Fibroblast of skin of right quadriceps (primary cell): ENCODE measurements around the gene CIAO2A.
"Not testable (repeated sequence)": the region's sequence is repeated elsewhere in the genome, so short reads cannot be mapped to it uniquely, and the experiment has no call there.

Source experiments
- DNase-seq: peaks from one replicate; pipeline ENCODE4 v3.0.0-alpha.2; 2013

The CIAO2A gene

DNA sequence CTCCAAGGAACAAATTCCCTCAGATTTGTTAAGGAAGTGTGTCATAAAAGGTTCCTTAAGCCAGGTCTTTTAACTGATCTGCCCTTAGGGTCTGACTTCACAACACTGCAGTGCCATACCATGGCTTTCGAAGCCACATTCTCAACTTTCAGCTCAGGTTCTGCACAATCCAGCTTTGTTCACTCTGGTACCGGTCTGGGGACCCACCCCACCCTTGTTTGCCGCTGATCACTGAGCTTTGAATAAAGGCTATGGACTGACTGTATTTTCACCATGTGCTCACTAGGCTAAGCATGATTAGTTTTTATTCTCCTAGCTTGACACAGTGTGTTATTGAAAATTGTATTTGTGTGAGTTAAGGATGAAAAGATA, 18.0 kb upstream of the CIAO2A start:
- no peak for DNase-seq

DNA sequence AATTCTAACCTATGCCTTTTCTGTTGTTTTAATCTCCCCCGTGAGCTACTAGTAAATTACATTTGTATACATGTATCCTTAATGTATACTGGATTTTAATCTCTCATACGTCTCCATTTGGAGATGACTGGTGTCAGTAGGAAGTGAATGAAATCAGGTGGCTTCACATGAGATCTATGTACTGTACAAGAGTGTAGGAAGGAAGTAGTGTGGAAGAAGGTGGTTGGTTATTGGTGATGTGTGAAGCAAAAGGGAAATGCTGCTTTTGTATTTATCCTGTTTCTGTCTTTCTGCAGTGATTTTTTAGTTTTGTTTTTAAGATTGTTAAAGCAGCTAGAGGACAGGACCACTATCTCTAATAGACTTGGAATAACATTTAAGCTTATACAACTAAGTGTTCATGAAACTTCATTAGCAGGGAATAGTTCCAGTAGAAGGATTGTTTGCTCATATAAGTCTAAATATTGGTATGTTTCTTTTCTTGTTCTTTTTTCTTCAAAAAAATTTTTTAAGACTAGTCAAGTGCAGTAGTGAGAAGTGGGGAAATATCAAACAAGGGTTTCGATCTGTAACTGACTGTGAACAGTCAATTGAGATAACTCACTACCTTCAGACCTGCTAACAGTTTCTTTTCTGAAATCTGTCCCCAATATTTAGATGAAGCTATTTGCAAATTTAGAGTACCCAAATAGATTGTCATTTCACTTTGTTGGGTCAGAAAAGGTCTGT, 17.5 kb upstream of the CIAO2A start:
- no peak for DNase-seq

DNA sequence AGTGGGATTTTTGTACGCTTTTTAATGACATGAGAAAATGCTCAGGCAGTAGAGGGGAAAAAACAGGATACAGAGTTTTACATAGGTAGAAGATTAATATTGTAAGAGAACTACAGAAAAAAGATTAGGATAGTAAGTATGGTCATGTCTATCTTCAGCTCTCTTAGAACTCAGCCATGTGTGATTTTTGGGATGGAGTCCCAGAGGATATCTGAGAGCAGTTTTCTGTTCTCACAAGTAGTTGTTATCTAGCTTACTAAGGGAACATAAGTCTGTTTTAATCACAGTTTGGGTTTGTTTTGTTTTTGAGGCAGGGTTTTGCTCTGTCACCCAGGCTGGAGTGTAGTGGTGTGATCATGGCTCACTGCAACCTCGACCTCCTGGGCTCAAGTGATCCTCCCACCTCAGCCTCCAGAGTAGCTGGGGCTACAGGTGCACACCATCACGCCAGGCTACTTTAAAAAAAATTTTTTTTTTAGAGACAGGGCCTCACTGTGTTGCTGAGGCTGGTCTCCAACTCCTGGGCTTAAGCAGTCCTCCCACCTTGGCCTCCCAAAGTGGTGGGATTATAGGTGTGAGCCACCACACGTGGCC, 16.6 kb upstream of the CIAO2A start:
- not testable (repeated sequence) for DNase-seq

DNA sequence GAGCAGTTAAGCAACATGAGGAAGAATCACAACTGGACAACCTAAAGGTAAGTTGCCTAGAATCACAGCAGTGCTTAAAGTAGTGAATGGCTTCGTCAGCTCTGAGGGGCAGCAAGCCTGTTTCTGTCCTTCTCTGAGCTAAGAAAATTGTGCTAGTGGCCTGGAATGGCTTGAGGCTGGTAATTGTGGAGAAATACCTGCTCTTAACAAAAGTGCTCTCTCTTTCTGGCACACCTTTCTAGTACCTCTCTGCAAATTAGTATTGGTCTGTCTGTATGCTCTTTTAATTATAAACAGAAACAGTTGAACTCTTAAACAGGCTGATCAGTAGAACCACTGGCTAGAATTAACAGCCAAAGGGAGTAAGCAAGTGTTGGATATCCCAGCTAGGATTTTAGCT, 13.7 kb upstream of the CIAO2A start:
- no peak for DNase-seq

DNA sequence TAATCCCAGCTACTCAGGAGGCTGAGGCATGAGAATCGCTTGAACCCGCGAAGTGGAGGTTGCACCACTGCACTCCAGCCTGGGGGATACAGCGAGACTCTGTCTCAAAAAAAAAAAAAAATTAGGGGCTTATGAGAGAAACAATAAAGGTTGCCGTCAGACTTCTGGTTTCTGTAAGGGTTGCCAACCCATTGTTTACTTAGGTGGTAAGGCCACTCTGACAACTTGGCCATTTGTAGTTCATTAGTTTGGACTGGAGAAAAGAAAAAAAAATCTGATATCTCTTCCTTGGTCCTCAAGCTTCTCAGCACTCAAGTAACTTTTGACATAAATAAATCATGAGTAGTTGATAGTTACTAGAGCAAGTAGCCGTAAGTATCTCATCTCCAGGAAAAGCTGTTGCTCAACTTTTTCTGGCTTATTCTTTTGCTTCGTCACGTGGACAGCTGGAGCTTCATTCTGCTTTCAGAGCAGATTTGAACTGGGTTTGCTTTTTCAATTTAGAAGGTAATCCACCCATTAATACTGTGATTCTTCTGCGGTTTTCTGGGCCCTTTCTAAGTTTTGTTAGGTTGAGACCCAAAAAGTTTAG, 11.6 kb upstream of the CIAO2A start:
- DNase-seq, result no peak

DNA sequence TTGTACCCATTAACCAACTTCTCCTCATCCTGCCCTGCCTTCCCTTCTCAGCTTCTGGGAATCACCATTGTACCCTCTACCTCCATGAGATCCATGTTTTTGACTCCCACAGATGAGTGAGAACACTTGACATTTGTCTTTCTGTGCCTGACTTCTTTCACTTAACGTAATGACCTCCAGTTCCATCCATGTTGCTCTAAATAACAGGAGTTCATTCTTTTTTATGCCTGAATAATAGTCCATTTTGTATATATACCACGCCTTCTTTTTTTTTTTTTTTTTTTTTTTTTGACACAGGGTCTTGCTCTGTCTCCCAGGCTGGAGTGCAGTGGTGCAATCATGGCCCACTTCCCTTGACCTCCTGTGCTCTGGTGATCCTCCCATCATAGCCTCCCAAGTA, 8.9 kb upstream of the CIAO2A start:
- no peak for DNase-seq

DNA sequence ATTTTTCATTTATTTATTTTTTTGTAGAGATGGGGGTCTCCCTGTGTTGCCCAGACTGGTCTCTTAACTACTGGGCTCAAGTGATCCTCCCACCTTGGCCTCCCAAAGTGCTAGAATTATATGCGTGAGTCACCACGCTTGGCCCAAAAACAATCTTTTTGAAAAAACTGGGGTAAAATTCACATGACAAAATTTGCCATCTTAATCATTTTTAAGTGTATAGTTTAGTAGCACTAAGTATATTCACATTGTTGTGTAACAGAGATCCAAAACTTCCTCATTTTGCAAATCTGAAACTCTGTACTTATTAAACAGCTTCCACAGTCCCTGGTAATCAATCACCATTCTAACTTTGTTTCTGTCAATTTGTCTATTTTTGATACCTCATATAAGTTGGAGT, 7.3 kb upstream of the CIAO2A start:
- no peak for DNase-seq

DNA sequence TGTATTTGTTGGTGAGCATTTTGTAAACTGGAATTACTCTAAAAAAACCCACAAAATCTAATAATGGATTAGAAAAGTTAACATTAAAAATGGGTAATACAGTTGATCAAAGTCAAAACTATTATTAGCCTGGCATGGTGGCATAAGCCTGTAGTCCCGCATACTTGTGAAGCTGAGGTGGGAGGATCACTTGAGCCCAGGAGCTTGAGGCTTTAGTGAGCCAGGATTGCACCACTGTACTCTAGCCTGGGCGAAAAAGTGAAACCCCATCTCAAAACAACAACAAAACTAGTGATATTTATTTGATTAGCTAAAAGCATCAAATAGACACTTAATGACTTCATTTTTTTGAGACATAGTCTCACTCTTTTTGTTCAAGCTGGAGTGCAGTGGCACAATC, 5.7 kb upstream of the CIAO2A start:
- DNase-seq, result no peak

DNA sequence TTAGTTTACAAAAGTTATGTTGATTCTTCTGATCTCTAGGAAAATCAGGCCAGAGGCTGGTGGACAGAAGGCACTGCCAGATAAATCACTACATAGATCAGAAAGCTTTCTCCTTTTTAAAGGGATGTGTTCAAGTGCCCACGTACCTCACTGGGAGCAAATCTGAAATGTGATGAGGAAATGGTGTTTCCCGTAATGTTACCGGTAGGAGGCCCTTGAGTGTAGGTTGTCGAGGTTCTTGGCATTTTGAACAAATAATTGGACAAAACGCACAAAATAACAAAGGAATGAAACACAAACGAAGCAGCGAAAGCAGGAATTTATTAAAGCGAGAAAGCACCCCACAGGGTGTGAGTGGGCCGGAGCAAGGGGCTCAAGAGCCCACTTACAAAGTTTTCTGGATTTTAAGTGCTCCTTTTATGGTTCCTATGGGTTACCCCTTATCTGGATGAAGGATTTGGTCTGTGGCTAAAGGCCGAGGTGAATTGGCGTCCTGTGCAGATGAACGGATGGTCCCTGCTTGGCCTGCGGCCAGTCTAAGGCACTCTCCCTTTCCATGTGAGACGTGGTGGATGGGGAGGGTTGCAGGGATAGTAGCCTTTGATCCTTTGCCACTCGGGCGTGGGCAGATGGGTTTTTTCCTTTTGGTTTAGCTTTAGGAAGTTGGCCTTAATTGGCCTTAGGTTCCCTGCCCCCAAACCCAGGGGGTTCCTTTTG, 3.2 kb upstream of the CIAO2A start:
- DNase-seq, result peak; percentile 18

DNA sequence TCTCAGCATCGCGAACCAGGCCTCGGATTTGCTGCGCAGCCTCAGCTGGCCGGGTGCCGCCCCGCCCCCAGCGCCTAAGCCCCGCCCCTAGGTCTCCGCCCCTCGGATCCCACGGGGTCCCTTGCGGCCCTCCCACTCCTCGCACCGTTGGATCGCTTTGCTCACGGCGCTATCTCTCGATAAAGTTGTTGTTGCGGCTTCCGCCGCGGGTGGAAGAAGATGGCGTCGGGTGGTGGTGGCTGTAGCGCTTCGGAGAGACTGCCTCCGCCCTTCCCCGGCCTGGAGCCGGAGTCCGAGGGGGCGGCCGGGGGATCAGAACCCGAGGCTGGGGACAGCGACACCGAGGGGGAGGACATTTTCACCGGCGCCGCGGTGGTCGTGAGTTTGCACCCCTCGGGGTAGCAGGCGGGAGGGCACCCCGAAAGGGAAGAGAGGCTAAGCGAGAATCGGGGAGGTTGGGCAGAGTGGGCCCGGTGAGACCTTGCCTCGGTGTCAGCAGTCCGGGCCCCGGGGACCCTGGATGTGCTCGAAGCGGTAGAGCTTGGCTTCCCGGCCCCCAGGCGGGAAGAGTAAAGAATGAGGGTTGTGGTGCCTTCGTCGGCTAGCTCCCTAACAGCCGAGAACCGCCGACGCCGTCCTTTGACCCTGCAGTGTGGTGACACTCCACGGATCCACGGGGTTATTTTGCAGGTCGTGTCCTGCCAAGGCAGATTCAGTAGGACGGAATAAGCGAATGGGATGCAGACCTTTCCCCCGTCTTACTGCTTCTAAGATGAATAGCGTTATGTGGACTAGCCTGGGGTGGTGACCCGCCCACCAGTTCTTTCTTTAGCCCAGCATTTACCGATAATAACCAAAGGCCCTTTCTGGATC, 2.4 kb upstream of the CIAO2A start, which contains the start of gene SNX1:
Gene SNX1, plus strand, starts transcription at position 188 of the 873 bp plus-strand sequence. Its CDS starts 32 bp downstream, at position 220.
- peak; percentile 94 for DNase-seq

DNA sequence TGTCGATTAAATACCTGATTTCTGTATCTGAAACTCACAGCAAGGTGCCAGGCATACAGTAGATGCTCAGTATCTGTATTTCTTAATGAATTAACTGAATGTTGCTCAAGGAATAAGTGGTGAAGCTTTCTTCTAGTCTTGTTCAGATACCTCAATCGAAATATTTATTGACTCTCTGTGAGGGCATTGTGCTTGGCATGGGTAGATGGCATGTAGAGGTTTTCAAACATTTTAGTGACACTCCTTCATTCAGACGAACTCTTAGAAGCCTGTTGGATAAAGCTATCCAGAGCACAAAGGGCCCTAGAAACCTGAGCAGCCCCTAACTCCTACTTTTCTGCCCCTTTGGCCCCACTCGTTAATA, 1.8 kb upstream of the CIAO2A start:
- DNase-seq, result no peak

DNA sequence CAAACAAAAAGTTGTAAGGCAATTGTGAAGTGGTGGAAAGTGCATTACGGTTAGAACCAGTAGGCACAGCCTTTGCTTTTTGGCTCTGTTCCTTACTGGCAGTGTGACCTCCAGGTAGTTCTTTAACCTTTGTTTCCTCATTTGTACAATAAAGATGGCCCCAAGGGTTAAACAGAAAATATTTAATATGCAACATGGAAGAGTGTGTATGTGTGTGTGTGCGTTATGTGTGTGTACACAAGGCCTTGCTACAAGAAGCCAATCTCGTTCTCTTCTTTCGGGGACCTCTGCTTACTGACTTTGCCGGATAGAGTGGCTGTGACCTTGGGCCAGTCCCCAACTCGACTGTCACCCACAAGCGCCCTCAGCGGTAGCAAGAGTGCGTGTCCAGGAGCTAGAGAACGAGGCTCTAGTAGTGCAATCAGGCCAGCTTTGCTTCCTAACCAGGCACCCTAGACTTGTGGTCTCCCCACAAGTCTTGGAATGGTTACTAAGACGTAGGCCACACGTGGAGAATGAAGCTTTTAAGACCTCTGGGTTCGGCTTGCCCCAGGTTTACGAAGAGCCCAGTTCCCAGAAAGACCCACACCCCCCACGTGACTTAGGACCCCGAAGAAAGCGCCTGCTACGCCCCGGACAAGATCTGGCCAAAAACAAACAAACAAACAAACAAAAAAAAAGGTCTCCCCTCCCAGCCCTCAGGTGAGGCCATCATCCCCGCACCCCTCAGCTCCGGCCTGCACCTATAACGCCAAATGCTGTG, 593 bp downstream of the CIAO2A start:
- peak; percentile 42 for DNase-seq

DNA sequence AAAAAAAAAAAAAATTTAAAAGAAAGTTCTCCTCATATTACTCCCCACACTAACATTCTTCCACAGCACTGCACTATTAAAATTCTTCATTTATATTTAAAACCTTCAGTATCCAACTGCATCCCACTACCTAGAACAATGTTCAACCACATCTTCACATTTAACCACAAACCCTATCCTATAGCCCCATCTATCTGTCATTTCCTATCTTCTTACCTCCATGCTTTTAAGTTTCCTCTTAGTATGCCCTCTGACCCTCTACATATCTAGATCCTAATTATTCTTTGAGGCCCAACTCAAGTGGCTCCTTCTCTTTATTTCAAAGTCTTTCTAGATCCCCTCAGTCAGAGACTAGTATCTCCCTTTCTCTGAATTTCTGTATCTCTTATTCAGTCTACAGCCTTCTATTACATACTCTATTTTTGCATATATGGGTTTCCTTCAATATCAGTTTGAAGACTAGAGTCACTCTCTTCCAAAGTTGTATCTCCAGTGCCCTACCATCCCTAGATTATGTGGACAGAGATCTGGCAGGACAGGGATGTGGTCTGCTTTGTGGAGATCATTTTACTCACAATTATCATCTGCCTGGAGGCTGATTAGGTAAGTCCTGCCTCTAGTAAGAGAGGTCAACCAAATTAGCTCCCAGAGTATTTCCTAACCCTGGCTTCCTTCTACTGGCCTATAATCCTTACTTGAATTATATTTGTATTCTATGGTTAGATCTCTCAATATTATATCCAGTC, 1.4 kb downstream of the CIAO2A start:
- no peak for DNase-seq

DNA sequence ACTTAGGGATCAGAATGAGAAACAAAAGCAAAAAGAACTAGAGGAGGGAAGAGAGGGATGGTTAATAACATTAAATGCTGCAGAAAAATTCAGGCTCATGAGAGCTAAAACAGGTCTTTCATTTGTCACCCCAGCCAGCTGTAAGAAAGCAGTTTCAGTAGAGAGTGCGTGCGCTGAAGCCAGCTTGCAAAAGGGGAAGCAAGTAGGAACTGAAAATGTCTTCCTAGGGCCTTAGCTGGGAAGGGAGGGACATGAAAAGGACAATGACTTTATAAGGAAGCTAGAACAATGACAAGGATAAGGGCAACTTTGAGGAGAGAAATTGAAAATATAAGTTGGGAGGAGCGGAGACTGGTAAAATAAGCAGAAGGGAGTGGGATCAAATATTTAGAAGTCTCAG, 3.1 kb downstream of the CIAO2A start:
- no peak for DNase-seq

DNA sequence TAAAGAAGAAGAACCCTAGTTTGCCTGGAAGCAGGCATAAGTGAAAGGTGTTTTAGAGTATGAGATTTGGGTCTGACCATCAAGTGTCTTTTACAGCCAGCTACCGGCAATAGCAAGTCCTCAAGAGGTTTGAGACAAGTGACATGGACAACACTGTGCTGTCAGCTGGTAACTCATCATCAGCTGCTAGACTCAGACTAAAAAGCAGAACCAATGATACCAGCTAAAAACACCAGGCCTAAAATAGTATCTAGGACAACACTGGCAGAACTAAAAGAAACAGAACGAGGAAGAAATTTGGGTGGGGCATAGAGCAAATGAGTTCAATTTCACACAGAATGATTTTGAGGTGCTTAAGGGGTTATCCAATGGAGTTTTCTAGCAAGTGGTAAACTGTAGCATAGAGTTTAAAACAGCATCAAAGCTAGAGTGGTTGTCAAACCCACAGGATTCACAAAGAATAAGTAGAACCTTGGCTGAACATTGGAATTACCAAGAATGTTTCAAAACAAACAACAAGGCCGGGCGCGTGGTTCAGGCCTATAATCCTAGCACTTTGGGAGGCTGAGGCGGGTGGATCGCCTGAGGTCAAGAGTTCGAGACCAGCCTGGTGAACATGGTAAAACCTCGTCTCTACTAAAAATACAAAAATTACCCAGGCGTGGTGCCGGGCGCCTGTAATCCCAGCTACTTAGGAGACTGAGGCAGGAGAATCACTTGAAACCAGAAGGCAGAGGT, 3.9 kb downstream of the CIAO2A start:
- DNase-seq, result no peak

DNA sequence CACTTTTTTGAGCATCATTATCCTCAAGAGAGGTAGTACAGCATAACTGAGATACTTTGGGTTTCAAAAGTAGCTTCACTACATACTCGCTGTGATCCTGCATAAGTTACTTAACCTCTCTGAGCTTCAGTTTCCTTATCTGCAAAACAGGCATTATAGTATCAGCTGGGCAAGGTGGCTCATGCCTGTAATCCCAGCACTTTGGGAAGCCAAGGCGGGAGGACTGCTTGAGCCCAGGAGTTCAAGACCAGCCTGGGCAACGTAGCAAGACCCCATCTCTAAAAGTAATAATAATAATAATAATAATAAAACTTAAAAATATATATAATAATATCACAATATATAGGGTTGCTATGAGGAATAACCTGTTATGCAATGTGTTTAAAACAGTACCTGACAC, 10.9 kb downstream of the CIAO2A start:
- DNase-seq, result no peak

DNA sequence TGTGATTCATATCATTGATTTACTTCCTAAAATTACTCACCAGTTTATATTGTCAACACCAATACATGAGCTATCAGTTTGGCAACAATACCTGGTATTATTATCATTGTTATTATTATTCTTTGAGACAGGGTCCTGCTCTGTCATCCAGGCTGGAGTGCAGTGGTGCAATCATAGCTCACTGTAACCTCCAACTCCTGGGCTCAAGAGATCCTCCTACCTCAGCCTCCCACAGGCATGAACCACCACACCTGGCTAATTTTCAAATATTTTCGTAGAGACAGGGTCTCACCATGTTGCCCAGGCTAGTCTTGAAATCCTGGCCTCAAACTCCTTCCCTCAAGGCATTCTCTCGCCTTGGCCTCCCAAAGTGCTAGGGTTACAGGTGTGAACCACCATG, 20.1 kb downstream of the CIAO2A start:
- DNase-seq, result not testable (repeated sequence)

DNA sequence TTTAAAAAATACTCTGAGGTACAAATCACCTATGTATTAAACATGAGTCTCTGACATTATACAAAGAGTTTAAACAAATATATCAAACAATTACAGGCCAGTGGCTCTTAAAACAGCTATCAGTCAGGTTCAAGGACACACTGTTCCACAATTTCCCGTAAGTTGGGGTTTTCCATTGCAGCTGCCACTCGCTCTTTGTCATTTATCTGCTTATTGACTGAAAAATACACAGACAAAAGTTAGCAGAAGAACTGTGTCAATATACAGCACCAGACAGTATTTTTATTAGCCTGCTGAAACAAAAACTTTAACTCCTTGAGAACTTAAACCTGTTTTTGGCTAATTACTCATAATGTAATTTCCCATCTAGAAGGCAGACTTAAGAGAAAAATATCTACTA, 20.8 kb downstream of the CIAO2A start:
- no peak for DNase-seq

DNA sequence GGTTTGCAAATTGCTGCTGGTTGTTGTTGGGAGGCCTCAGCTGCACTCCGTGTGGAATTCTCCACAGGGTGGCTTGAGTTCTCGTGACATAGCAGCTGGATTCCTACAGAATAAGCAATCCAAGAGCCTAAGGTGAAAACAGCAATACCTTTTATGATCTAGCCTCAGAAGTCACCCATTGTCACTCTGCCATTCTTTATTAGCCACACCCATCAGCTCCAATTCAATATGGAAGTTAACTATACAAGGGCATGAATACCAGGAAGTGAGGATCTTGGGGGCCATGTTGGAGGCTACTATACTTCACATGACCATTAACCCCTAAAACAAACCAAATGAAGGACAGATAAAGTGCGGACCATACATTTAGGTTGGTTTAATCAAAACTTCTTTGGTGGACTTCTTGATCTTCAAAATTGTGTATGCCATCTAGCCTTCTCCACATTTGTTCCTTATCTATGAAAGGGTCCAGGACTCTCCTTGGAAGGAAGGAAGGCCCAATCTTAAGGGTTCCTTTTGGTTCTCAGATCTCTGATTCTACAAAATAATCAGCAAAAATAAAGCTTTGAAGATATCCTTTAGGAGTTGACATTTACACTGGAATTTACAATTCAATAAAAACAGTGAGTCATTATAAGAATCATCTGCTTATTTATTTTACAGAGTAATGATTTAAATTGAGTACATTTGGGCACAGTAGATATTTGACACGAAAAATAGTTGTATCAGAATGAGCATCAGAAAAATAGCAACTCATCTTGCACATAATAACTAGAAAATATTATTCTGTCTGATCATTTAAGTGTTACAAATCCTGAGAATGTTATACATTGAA, 21.5 kb downstream of the CIAO2A start:
- no peak for DNase-seq
